NCI-H82 treated with DMSO at 0.1 percent for 48 hours (cell line): ENCODE results near the gene ARHGAP15.

Source experiments
- DNase-seq: peaks from one replicate; lab custom pipeline; 2025; ENCODE audit not compliant: unreplicated experiment; lab: John Stamatoyannopoulos, UW

Gene ARHGAP15

GRCh38 chr2:143682436-143683055 lies 553.3 kb downstream of the ARHGAP15 start:
- peak; percentile 65 for DNase-seq

DNA sequence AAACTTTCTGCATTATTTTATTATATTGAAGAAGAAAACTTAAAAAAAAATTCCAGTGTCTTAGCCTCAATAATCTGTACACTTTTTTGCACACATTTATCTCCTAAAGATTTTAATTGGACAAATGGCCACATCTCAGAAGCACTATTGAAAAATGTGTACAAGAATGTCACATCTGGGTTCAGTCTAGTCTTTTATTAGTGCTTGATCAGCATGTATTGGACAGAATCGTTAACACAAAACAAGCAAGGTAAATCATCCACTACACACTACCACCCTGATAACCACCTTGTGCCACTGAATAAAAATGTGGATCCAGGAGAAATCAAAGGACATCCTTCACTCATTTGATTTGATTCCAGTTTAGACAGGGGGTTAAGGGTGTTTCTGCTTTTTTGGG lies 554.8 kb downstream of the ARHGAP15 start:
- no peak for DNase-seq

GRCh38 chr2:143684551-143685320 lies 555.5 kb downstream of the ARHGAP15 start:
- peak; percentile 97 for DNase-seq

DNA sequence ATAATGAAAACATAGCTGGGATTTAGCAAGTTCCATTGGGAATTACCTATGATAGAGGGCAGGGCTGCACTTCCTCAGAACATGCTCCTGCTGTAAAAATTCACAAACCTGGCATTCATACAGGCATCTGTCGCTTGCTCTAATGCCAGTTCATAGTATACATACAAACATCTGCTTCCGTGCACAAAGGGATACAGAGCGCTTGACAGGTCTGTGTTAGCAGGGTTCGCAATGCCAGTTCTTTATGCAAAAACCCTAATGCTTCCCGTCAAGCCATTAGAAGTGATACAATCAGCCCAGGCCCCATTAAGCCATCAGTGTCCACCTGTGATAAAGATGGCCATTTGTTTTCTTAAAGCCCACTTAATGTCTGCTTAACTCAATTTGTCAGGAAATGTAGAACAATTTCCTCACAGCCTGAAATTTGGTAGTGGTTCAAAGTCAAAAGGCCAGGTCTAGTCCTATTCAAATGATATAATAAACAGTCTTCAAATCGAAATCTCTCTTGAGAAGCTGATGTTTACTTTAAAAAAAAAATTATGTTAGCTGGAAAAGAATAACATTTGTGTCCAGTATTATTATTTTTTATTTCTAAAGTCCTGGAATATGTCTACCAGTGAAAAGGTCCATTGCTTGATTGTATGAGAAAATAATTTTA lies 556.3 kb downstream of the ARHGAP15 start:
- DNase-seq = peak; percentile 84

- DNase-seq = peak; percentile 44
These were observed 557.5 kb downstream of the ARHGAP15 start for GRCh38 chr2:143686585-143687164.

- DNase-seq = no peak
These were observed 559.0 kb downstream of the ARHGAP15 start for GRCh38 chr2:143688248-143688647.

GRCh38 chr2:143688815-143689214 lies 559.6 kb downstream of the ARHGAP15 start:
- DNase-seq = no peak

DNA sequence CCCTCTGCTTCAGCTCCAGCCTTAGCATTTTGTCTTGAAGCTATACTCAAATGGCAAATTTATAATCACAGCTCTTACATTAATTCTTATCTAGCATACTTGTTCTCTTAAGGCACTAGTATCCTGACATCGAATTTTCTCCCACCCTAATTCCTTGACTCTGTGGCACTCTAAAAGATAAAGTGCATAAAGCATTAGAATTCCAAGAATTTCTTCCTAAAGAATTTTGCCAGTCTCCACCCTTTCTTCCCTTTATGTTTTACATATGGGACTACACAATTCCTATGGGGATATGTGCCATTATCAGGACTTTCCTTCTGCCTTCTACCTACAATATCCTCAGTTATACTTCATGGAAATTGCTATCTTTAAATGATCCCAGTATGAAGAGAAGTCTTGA lies 560.3 kb downstream of the ARHGAP15 start:
- DNase-seq = no peak

GRCh38 chr2:143690235-143690634 lies 561.0 kb downstream of the ARHGAP15 start:
- DNase-seq = no peak

DNA sequence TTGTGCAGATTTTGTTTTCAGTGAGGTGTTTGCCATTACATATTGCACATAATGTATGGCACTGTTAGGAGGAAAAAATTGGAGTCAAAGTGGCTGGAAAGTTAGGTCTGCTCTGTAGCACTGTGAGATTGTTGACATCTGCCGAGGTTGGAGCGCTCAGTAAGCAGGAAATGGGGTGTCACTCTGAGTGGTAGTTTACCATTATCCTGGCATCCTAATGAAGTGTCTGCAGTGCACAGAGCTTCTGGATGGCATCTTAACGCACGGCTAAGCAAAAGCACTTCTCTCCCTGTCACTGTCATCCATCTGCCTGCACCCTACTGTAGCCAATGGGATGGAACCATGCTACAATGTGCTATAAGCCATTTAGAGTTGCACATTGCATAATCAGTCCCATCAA lies 561.9 kb downstream of the ARHGAP15 start:
- no peak for DNase-seq

- no peak for DNase-seq
These were observed 562.9 kb downstream of the ARHGAP15 start for GRCh38 chr2:143692162-143692561.

DNA sequence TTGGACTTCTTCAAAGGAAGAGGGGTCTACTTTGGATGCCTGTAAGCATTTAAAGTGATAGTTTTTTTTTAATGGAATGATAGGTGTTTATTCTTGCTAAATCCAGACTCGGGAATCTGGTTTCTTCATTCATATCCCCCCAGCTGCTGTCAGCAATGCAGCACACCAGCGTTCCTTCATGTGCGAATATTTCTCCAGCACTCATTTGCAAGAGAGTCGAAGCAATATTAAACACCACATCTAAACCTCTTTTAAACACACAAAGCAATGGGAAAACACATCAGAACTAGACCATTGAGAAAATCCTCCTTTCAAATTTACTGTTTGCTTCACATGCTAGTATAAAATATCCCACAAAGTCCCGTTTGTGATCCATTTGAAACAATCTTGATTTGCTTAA lies 563.7 kb downstream of the ARHGAP15 start:
- no peak for DNase-seq

DNA sequence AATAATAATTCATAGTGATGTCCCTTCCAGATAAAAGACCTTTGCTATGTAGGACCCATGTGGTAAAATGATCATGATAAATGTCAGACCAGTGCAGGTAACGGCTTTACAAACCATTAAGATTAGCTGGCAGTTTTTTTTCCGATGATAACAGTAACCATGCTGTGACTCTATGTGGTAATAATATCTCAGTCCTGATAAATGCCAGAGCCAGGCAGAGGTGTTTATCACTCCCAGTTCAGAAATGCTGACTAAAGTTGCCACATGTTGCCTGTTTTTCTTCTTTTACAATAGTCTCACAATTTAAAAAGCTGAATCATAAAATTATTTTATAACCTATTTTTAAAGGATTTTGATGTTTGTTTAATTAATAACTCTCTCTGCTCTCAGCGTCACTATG lies 565.1 kb downstream of the ARHGAP15 start:
- no peak for DNase-seq

DNA sequence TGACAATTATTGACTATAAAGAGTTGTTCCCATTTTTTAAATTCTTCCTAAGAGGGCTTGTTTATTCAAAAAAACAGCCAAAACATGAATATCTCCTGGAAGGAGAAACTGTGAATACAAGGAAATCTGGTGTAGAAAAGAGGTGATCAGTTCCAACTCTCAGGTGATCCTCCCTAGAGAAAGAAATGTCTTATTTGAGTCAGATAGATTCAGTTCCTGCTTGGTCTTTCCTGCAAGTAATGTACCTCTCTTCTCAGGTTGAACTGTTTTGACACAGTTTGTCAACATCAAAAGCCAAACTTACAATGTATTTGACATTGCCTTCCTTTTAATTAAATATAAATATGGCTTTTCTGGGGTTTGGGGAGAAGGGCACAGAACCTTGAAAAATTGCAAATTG lies 567.4 kb downstream of the ARHGAP15 start:
- DNase-seq = no peak

DNA sequence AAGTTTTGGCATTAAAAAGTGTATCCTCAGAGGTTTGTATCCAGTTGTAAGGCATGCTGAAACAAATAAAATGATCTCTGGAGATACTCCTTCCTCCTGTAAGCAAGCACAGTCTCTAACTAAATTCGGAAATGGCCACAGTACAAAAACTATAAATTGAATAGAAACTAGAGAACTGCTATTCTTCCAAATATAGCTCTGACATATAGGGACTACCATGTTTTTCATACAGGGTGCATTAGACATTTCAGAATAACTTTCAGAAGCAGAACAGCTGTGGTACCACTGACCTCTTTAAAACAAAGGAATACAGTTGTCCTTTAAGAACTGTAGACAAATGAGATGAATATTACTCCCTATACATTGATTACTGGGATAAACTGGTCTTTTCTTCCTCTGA lies 568.5 kb downstream of the ARHGAP15 start:
- no peak for DNase-seq

DNA sequence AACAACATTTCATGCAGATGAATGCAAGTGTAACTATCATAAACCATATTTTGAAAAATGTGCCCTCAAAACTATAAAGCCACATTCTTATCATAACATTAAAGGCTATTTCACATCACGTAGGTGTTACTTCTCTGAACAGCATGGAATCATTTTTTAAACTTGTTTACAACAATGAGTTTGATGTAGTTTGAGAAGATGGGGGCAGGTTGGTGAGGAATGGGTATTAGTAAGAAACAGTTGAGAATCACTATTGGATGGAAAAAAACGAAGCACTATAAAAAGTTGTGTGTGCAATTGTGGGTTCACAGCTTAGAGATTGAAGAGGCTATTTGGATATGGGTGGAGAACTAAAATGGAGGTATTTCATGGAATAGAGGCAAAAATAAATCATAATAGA lies 569.1 kb downstream of the ARHGAP15 start:
- no peak for DNase-seq

- DNase-seq = no peak
These were observed 569.8 kb downstream of the ARHGAP15 start for GRCh38 chr2:143698888-143699570.

- DNase-seq = no peak
These were observed 571.6 kb downstream of the ARHGAP15 start for GRCh38 chr2:143700865-143701264.

DNA sequence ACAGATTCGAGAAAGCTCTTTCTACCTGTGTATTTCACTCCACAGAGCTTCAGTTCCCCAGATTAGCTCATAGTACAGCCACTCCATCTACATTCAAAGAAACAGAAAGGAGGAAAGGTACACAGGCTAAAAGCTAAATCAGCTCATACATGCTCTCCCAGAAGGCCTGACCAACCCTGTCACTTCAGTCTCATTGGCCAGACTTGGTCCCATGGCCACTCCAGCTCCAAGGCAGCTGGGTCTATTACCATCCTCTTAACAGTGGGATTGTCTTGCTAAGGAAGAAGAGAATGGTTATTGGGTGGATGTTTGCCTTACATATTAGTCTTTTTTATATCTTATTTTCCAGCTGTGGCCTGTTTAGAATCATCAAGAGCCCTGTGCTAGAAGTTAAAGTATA lies 572.6 kb downstream of the ARHGAP15 start:
- no peak for DNase-seq

- DNase-seq = no peak
These were observed 573.7 kb downstream of the ARHGAP15 start for GRCh38 chr2:143702931-143703330.

DNA sequence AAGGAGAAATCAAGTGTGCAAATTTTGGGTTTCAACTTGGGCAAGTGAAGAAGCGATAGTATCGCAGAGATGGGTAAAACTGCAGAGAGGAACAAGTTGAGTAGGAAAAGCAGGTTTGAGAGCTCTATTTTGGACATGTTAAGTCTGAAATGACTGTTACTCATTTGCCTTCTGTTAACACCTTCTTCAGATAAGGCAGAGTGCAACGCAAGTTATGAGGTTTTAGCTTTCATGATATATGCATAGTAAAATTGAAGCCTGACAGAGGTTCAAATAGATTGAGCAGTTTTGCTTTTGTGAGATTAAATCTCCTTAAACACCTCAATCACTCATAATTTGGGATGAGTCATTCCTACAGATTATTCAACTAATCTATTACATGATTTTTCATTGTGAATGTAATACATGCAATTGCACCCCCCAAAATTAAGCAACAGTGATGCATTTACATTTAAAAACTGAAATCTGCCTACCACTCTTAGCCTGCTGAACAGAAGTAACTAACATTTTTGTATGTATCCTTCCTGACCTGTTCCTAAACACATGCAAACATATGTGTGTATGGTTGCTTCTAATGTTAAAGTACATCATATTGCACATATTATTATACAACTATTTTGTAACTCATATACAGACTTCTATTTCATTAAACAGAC lies 575.4 kb downstream of the ARHGAP15 start:
- no peak for DNase-seq
